Dedifferentiated amniotic fluid mesenchymal stem cell (primary cell): ENCODE measurements around the gene RASAL1.
A peak's percentile ranks its signal among the peaks of the same experiment; 100 is the strongest.
"Not testable (repeated sequence)": the region's sequence is repeated elsewhere in the genome, so short reads cannot be mapped to it uniquely, and the experiment has no call there.

Experiments used
- DNase-seq: peaks from one replicate; pipeline ENCODE4 v3.0.0-alpha.2; 2016; ENCODE audit errors: extremely low spot score

The RASAL1 gene

GRCh38 chr12:113161415-113162016 is 26.0 kb upstream of the RASAL1 start:
- no peak for DNase-seq

- DNase-seq, result no peak
These were observed 24.4 kb upstream of the RASAL1 start for GRCh38 chr12:113159937-113160336.

GRCh38 chr12:113158439-113159203 is 23.1 kb upstream of the RASAL1 start:
- DNase-seq, result no peak

- no peak for DNase-seq
These were observed 21.8 kb upstream of the RASAL1 start for GRCh38 chr12:113157218-113157859.

- DNase-seq, result no peak
These were observed 20.1 kb upstream of the RASAL1 start for GRCh38 chr12:113155646-113156045.

GRCh38 chr12:113155060-113155459 is 19.5 kb upstream of the RASAL1 start:
- DNase-seq, result no peak

- no peak for DNase-seq
These were observed 18.9 kb upstream of the RASAL1 start for GRCh38 chr12:113154351-113154973.

GRCh38 chr12:113152835-113153814 is 17.6 kb upstream of the RASAL1 start:
- peak; percentile 63 for DNase-seq

GRCh38 chr12:113152196-113152834 is 16.8 kb upstream of the RASAL1 start:
- no peak for DNase-seq

- DNase-seq, result no peak
These were observed 16.1 kb upstream of the RASAL1 start for GRCh38 chr12:113151655-113152054.

GRCh38 chr12:113149361-113150150 is 14.0 kb upstream of the RASAL1 start, which contains the start of gene CFAP73:
TSS of gene CFAP73 (plus strand) at chr12:113149724. CDS start at chr12:113149858, 134 bp downstream.
- peak; percentile 76 for DNase-seq

GRCh38 chr12:113146999-113147398 is 11.4 kb upstream of the RASAL1 start:
- no peak for DNase-seq

- DNase-seq, result no peak
These were observed 10.4 kb upstream of the RASAL1 start for GRCh38 chr12:113145720-113146551.

GRCh38 chr12:113144806-113145205 is 9.2 kb upstream of the RASAL1 start:
- DNase-seq, result no peak

- DNase-seq, result no peak
These were observed 8.4 kb upstream of the RASAL1 start for GRCh38 chr12:113143959-113144358.

GRCh38 chr12:113142886-113143332 is 7.3 kb upstream of the RASAL1 start:
- DNase-seq, result no peak

GRCh38 chr12:113142173-113142885 is 6.8 kb upstream of the RASAL1 start:
- no peak for DNase-seq

GRCh38 chr12:113141716-113142115 is 6.2 kb upstream of the RASAL1 start:
- DNase-seq, result not testable (repeated sequence)
